GM12891 (cell line): Measurements from ENCODE around the gene ITFG1.

Experiments used
- POLR2A ChIP-seq: IDR thresholded peaks from 2 replicates; pipeline ENCODE4 v1.6.1; 2011; ENCODE audit warnings: low read depth, low read length, control low read depth
- POLR2AphosphoS5 ChIP-seq: IDR thresholded peaks from 2 replicates; pipeline ENCODE4 v1.6.1; 2011; ENCODE audit warnings: low read depth, low read length, control low read depth
- POU2F2 ChIP-seq: IDR thresholded peaks from 2 replicates; pipeline ENCODE4 v1.6.1; 2011; ENCODE audit warnings: low read depth, mild to moderate bottlenecking, control low read depth, low read length, moderate library complexity
- SPI1 ChIP-seq: IDR thresholded peaks from 2 replicates; pipeline ENCODE4 v1.6.1; 2011; ENCODE audit warnings: low read depth, low read length, control low read depth
- TAF1 ChIP-seq: IDR thresholded peaks from 2 replicates; pipeline ENCODE4 v1.6.1; 2011; ENCODE audit warnings: low read depth, low read length, control low read depth

GRCh38 chr16:47507701-47508100, 46.8 kb upstream of the ITFG1 start:
- no peak for TF ChIP-seq POLR2A
- no peak for TF ChIP-seq TAF1
- TF ChIP-seq POLR2AphosphoS5, result no peak
- no peak for TF ChIP-seq POU2F2
- no peak for TF ChIP-seq SPI1
